Measurements from ENCODE around the gene BCL11B. TPM values are rescaled to one million over a fixed set of nuclear protein-coding genes. Genes with fewer than 3 reads are reported as not detected.

BCL11B gene
- total and polyA plus RNA-seq, 9 of the 15 experiments (the other 6 are each of a cell fraction or from before 2014, with no cell fraction given): 0.09 TPM; not detected in 8

DNA sequence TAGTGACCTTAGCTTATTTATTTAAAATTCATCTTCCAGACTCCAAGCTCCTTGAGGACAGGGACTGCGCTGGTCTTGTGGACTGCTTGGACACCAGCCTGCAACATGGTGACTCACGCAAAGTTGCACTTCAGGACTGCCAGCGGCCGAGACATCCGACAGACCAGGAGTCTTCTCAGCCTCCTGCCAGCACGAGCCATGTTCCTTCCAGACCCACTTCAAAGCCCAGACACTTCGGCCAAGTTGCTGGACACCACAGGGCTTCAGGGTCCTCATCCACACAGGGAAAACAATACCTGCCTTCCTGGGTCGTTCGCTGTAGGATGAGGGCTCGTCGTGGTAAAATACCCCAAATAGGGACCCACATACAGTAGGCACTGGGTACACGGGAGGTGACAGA is 88.7 kb downstream of the BCL11B start:
- in situ Hi-C loops (cut with MboI) (no loop called here), intact Hi-C loops (cut with micrococcal nuclease) (no loop called here)
- Histone ChIP-seq H3K36me3 (ENCODE audit: control insufficient read depth, insufficient read depth, low read length) (no peaks in the 10 kb centered on the region), H3K27me3 (ENCODE audit: control insufficient read depth in 2 of 2, insufficient read depth in 2 of 2, low read length in 2 of 2) (peaks cover 0 to 5% of the 10 kb centered on the region in 2 experiments; a peak in 2 of 5 replicates), H2AFZ (ENCODE audit: low read depth, low read length) (no peak overlapping the region), H4K20me1 (replicated peaks; ENCODE audit: control insufficient read depth, insufficient read depth, low read length) (no peaks in the 10 kb centered on the region), H3K79me2 (ENCODE audit: control insufficient read depth, insufficient read depth, low read length) (no peaks in the 10 kb centered on the region), H3K9me3 (replicated peaks; ENCODE audit: control insufficient read depth, insufficient read depth, low read depth, low read length) (no peaks in the 10 kb centered on the region), H3K4me2 (ENCODE audit: insufficient read depth, low read length) (no peak overlapping the region), H3K4me1 (replicated peaks in 1 of 2; ENCODE audit: control insufficient read depth in 2 of 2, insufficient read depth in 2 of 2, low read length in 2 of 2) (no peaks in the 10 kb centered on the region), H3K9me1 (ENCODE audit: control insufficient read depth, insufficient read depth, low read length) (no peaks in the 10 kb centered on the region), H3K4me3 (no peak overlapping the region), H3K27ac (ENCODE audit: extremely low read depth, low read depth, low read length) (no peak overlapping the region), H3K9ac (ENCODE audit: insufficient read depth in 1 of 2, low read depth in 2 of 2, low read length in 2 of 2) (no peak overlapping the region)
- BruUV-seq (replicated peaks): no TSS peak
- ChIA-PET POLR2A (no interaction called here), CTCF (ENCODE audit: low intra/inter-chr PET ratio) (no interaction called here)
- WGBS (ENCODE audit: insufficient coverage, low coverage, missing lambda C conversion rate): 0% methylated on average over 10 of the region's 12 CpGs
- DNase-seq (ENCODE audit: extremely low read depth in 1 of 4, low spot score in 3 of 4) (no peak), FAIRE-seq (no peak), ATAC-seq (no peak)
- TF ChIP-seq MED1 (CRISPR knock-in tag; IDR thresholded peaks at IDR 0.05; ENCODE audit: borderline replicate concordance) (no peak), ZNF75A (CRISPR knock-in tag; IDR thresholded peaks at IDR 0.05) (no peak), TBL1XR1 (IDR thresholded peaks at IDR 0.05; ENCODE audit: low read length in 2 of 2) (no peak), SMARCE1 (IDR thresholded peaks at IDR 0.05) (no peak), ZNF507 (tag; conservative IDR thresholded peaks at IDR 0.05) (no peak), ZNF23 (CRISPR knock-in tag; IDR thresholded peaks at IDR 0.05) (no peak), ERF (CRISPR knock-in tag; IDR thresholded peaks at IDR 0.05) (no peak), ZSCAN29 (IDR thresholded peaks at IDR 0.05) (no peak), ATF6 (CRISPR knock-in tag; IDR thresholded peaks at IDR 0.05) (no peak), SREBF2 (CRISPR knock-in tag; IDR thresholded peaks at IDR 0.05) (no peak), ETS2 (tag; IDR thresholded peaks at IDR 0.05; ENCODE audit: borderline replicate concordance, poor library complexity, severe bottlenecking) (no peak), ZNF121 (CRISPR knock-in tag; conservative IDR thresholded peaks at IDR 0.05) (no peak), AFF4 (CRISPR knock-in tag; IDR thresholded peaks at IDR 0.05) (no peak), MTA3 (IDR thresholded peaks at IDR 0.05; ENCODE audit: borderline replicate concordance) (no peak), ZNF12 (CRISPR knock-in tag; IDR thresholded peaks at IDR 0.05) (no peak)
- TF ChIP-seq, protein P1, sequence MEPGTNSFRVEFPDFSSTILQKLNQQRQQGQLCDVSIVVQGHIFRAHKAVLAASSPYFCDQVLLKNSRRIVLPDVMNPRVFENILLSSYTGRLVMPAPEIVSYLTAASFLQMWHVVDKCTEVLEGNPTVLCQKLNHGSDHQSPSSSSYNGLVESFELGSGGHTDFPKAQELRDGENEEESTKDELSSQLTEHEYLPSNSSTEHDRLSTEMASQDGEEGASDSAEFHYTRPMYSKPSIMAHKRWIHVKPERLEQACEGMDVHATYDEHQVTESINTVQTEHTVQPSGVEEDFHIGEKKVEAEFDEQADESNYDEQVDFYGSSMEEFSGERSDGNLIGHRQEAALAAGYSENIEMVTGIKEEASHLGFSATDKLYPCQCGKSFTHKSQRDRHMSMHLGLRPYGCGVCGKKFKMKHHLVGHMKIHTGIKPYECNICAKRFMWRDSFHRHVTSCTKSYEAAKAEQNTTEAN (CRISPR knock-in tag; IDR thresholded peaks at IDR 0.05): no peak
- TF ChIP-seq, protein P2, sequence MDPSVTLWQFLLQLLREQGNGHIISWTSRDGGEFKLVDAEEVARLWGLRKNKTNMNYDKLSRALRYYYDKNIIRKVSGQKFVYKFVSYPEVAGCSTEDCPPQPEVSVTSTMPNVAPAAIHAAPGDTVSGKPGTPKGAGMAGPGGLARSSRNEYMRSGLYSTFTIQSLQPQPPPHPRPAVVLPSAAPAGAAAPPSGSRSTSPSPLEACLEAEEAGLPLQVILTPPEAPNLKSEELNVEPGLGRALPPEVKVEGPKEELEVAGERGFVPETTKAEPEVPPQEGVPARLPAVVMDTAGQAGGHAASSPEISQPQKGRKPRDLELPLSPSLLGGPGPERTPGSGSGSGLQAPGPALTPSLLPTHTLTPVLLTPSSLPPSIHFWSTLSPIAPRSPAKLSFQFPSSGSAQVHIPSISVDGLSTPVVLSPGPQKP (CRISPR knock-in tag; IDR thresholded peaks at IDR 0.05): no peak
